ENCODE data around the gene GPR26.

DNA sequence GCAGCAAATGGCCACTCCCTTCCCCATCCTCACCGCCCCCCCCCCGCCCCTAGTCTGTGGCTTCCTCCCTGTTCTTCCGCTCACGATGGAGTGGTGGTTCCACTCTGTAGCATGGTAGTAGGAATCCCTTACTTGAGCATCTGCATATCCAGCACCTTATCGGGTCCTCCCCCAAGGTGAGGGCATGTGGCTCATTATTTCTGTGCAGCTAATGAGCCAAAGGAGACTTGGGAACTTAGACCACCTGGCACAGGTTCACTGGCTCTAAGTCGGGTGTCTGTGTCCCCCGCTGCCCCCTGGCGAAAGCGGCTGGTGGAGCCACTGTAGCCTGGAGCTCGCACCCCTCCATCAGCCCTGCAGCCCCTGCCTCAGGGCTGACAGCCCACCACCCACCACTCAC is 22.8 kb upstream of the GPR26 start:
- no peak for TF ChIP-seq POLR2A (IDR thresholded peaks at IDR 0.05)
- TF ChIP-seq, protein P1, sequence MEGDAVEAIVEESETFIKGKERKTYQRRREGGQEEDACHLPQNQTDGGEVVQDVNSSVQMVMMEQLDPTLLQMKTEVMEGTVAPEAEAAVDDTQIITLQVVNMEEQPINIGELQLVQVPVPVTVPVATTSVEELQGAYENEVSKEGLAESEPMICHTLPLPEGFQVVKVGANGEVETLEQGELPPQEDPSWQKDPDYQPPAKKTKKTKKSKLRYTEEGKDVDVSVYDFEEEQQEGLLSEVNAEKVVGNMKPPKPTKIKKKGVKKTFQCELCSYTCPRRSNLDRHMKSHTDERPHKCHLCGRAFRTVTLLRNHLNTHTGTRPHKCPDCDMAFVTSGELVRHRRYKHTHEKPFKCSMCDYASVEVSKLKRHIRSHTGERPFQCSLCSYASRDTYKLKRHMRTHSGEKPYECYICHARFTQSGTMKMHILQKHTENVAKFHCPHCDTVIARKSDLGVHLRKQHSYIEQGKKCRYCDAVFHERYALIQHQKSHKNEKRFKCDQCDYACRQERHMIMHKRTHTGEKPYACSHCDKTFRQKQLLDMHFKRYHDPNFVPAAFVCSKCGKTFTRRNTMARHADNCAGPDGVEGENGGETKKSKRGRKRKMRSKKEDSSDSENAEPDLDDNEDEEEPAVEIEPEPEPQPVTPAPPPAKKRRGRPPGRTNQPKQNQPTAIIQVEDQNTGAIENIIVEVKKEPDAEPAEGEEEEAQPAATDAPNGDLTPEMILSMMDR (IDR thresholded peaks at IDR 0.05) = no peak
